Activated CD8-positive, alpha-beta memory T cell treated with anti-CD3 and anti-CD28 coated beads for 24 hours (primary cell): Measurements from ENCODE around the gene UBE2Z.

Experiments used
- DNase-seq: peaks from one replicate; pipeline ENCODE4 v3.0.0-alpha.2; 2020

UBE2Z gene

GRCh38 chr17:48961516-48962233 is 53.5 kb downstream of the UBE2Z start:
- DNase-seq, result no peak

- no peak for DNase-seq
These were observed 62.0 kb downstream of the UBE2Z start for GRCh38 chr17:48970224-48970623.

DNA sequence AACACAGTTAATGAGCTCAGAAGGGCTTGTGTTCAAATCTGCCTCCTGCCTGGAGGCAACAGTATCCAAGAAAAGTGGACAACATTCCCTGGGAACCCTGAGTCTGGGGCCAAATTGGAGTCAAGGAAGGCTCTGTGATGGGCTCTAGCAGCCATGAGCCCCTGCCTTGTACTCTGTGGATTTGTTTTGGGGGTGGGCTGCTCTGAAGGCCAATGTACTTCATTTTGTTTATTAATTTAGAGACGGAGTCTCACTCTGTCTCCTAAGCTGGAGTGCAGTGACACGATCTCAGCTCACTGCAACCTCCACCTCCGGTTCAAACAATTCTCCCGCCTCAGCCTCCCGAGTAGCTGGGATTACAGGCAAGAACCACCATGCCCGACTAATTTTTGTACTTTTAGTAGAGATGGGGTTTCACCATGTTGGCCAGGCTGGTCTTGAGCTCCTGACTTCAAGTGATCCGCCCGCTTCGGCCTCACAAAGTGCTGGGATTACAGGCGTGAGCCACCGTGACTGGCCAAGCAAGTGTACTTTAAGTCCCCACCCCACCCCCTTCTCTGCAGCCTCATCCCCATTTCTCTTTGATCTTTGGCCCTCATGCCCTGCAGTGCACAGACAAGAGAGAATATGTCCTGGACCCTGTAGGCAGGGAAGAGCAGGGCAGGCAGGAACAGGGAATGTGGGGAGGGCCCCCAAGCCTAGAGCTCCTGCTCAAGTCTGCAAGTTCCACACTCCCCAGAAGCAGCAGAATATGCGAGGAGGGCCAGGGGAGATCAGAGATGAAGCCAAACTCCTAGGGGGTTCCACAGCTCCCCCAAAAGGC is 62.9 kb downstream of the UBE2Z start:
- DNase-seq, result no peak

DNA sequence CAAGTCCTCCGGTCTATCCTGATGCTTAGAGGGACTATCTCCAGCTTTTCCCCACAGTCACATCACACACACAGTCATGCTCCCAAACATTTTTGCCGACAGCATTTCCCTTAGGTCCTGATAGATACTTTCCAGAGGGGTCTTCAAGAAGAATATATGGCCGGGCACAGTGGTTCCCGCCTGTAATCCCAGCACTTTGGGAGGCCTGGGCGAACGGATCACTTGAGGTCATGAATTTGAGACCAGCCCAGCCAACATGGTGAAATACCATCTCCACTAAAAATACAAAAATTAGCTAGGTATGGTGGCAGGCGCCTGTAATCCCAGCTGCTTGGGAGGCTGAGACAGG is 64.5 kb downstream of the UBE2Z start:
- DNase-seq, result no peak

- DNase-seq, result no peak
These were observed 65.6 kb downstream of the UBE2Z start for GRCh38 chr17:48973806-48974205.
